Stimulated activated CD4-positive, alpha-beta T cell treated with anti-CD3 and anti-CD28 coated beads, Interleukin-4, amount 100 ng/mL, for 4 hours (primary cell): ENCODE results near the gene GDPD5.

ENCODE experiments used
- DNase-seq, 2 experiments: peaks; one replicate each; pipeline ENCODE4 v3.0.0-alpha.2; 2020

Gene GDPD5

DNA sequence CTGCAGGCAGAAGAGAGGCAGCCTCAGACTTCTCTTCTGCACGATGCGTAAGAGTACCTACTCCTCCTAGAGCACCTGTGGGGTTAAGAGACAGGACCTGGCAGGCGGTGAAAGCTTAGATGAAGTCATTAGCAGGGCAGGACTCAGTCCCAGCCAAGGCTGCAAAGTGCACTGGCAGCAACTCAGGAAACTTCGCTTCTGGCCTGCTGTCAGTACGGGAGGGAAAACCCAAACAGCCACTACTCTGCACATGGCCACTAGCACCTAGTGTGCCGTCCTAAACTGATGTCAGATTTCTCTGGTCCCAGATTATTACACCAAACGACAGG lies 84.0 kb downstream of the GDPD5 start:
- DNase-seq: no peak

DNA sequence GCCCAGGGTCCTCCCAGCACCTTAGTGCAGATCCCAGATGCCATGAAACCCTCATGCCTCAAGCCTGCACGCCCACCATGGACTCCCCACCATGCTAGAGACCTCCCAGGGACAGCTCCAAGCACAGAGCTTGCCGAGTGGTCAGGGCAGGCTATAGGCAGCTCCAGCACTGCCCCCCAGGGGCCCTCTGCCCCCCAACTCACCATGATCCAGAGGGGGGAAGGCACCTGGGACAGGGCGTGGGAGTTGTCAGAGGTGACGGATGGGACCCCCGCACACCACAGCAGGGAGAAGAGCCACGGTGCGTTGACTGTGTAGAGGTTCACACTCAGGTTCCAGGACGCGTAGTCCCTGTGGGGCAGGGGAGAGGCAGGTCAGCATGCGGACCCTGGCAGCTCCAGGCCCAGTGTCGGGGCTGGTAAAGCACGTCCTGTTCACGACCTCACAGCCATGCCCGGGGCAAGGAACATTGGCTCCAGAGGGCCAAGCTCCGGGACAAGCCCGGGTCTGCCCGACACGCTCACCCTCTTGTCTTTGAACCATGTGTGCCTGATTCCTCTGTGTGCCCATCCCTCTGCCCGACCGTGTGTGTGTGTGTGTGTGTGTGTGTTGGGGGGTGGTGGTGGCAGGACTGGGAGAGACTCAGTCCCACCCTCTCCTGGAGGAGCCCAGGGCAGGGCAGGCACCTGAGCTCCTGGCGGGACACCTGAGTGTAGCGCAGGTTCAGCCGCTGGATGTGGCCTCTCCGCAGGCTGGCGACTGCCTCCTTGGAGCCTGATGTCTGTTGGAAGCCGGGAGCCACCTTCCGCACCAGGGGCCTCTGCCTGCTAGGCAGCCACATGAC lies 84.6 kb downstream of the GDPD5 start:
- no peak for DNase-seq

DNA sequence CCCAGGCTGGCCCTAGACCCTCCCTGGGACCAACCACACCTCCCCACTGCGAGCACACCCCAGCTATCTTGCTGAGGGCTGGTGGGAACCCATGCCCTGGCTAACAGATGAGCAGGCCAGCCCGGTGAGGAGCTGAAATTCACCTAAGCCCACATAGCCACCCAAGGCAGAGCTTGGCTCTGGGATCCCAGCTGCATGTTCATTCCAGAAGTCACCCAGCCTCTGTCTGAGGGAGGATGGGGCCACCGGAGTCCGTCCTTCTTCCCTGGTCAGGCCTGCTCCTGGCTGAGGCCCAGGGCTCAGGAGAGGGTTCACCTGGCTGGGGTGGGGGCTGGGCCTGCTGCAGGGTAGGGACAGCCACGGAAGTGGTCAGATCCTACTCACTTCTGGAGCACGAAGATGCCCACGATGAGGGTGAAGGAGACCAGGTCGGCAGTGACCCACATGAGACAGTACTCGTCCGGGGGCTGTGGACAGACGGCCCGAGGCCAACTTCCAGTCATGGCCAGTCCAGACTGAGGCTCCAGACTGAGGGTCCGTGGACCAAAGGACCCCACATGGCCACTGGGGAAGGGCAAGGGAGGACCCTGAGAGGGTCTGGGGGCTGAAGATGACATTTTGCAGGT lies 86.1 kb downstream of the GDPD5 start:
- DNase-seq: no peak

DNA sequence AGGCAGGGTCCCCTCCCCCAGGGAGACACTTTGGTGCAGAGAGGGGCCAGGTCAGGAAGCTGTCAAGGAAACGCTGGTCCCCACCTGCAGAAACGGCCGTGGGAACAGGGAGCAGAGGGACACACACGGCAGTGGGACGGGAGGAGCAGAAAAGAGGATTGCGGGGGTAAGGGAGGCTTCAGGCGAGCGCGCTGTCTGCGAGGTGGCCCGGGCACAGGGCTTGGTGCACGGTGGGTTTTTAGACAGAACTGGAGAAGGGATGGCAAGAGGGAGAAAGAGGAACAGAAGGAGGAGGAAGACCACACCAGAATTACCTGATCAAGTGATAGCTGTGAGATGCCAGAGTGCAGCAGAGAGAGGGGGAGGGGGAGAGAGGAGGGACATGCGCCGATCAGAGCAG lies 86.7 kb downstream of the GDPD5 start:
- no peak for DNase-seq

DNA sequence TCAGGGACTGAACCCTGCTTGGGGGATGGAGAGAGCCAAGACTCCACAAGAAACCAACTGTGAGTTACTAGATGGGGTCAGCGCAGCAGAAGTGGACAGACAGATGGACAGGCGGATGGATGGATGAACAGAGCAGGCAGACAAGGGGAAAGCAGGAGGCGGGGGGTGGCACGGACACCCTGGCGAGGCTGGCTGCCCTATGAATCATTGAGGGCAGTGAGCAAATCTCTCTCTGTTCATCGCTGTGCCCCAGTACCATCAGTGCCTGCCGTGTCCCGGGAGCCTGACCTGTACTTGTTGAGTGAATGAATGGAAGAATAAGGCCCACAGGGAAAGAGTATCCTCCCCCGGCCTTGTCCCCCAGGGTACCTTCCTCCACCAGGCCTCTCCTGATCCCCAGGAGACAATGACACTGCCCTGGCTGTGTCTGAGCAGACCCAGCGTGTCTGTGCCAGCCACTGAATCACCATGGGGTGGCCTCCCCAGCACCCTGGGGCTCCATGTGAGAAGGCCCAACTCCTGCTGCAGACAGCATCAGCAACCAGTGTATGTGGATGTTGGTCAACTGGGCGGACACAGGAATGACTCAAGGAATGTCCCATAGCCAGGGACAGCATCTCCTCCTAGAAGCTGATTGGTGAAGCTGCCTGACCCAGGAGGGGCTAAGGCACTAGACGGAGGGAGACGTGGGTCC lies 87.6 kb downstream of the GDPD5 start:
- DNase-seq: no peak

DNA sequence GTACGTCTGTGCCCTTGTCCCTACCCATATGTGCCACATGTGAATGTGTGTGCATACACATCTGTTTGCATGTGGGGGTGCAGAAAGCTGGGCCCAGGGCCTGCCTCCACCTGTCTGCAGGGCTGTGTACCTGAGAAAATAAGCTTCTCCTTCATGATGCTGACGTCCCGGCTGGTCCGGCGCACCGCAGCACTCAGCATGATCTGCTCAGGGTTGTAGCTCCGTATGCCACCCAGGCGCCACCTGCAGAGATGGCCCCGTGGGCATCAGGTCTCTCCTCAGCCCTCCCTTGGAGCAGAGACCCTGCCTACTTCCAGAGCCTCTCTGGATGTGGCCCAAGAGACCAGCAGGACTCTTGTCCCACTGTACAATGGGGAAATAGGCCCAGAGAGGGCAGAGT lies 88.9 kb downstream of the GDPD5 start:
- no peak for DNase-seq

DNA sequence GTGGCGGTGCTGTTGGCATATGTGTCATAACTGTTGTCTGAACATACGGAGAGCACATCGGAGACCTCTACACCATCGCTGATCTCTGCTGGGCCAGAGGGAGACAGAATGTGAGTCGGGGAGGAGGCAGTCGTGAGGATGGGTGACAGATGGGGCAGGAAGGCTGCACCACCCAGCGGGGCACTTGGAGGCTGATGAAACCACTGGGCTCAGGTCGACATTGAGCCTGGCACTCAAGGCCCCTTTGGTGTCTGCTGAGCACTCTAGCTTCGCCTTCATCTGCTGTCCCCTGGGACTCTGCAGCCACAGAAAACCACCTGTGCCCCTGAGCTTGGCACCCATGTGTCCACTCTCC lies 90.2 kb downstream of the GDPD5 start:
- no peak for DNase-seq

DNA sequence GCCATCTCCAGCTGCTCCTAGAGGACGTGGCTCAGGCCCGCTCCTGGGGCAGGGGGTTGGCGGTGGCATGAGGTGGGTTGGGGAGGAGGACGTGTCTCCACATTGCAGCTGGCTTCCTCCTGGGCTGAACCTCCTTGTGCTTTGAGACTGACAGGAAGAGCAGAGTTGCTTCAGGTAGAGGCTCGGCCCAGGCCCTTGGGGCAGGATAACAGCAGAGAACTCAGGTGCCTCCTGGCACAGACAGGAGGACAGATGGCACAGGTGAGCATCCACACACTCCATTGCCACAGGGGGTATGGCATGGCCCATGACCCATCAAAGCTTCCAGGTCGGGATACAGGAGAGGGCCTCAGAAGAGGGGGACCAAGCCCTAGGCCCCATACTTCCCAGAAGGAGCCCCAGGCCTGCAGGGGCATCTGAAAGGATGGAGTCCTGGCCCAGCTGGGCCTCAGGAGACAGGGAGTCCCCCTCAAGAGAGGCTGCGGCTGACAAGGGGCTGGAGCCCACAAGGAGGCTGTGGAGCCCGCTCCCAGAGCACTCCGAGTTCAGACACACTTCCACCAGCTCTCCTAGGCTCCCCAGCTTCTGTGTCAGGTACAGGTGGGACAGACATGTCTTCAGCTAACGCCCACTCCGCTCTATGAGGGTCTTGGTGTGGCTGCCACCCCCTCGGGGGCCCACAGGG lies 90.7 kb downstream of the GDPD5 start:
- no peak for DNase-seq

DNA sequence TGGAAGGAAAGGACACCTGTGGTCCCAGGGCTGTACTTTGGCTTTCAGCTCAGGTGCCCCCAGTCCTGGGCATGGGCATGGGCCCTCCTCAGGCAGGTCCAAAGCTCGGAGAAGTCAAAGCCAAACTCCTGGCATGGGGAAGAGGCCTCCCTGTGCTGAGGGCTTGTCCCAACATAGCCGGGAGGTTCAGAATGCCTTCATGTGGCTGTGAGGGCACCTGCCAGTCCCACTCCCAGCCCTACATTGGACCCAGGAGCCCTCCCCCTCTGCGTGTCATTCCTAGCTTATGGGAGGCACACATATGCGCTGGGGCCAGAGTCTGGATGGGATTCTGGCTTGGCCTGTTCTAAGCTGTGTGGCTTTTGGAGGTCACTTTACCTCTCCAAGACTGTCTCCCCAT lies 91.7 kb downstream of the GDPD5 start:
- DNase-seq: no peak

DNA sequence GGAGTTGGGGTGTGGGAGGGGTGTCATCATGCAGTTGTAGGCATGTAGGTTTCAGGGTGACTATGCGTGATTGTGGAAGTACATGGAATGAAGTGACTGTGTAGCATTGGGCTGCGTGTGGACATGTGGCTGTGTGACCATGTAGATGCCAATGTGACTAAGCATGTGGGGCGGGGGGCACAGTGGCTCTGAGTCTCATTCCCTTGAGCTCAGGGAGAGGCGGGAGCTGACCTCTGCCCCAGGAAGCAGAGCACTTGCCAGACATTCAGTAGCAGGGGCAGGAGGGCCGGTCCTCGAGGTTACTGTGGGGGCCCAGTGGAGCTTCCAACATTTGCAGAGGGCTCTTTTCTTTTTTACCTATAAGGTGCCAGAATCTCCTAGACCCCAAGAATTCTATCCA lies 92.3 kb downstream of the GDPD5 start:
- no peak for DNase-seq

DNA sequence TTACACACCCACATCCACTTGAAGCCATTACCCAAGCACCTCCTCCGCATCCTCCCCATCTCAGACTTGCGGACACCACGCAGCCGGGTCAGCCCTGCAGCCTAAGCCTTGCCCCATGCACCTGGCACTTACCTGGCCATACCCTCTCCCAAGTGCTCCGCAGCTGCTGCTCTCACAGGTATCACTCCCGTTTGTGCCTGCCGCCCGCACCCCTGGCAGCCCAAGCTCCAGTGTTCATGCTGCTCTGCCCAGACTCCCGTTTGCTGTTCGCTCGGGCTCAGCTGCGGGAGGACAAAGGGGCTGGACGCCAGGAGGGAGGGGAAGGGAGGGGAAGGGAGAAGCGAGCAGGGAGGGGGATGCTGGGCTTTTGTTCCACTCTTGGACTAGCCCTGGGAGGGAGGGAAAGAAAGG lies 92.8 kb downstream of the GDPD5 start, which contains the start of gene KLHL35:
TSS of gene KLHL35 (minus strand) at position 293 of the 411 bp plus-strand sequence. CDS start 2,574 bp downstream, outside the sequence.
- no peak for DNase-seq

DNA sequence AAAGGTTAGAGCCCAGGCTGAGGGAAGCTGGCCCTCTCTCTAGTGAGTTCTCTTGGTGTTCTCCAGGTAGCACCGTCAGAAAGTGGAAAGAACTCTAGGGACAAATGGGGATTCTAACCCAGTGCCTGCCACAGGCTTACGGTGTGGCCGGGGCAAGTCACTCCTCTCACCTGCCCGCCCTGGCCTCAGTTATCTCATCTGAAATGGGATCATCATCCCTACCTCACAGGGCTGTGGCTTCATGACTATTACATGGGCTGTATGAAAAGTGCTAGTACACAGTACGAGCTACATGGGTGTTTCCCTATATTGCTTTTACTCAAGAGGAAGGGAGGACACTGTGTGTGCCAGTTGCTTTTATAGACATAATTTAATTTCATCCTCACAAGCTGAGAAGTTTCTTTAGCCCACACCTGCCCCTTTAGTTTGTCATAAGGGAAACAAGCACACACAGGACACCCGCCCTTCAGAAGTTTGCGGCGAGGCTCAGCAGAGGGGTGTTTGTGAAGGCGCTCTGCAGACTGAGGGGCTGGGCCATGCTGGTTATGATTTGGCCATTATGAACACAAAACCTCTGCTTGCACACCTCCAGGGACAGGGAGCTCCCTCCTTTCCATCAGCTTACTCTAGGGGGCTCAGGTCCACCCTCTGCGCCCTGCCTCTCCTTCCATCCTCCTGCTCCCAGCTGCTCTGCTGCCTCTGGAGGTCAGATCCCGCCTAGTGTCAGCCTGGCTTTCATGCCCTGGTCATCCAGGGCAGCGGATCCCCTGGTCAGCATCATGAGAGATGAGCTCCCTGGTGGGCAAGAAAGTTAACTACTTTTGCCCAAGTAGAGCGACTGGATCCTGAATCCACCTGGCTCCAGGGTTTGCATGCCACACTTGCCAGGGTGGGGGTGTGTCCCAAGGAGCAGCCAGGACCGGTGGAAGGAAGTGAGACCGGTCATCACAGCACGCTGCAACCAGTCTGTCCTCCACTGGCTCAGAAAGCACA lies 93.9 kb downstream of the GDPD5 start:
- DNase-seq: no peak

DNA sequence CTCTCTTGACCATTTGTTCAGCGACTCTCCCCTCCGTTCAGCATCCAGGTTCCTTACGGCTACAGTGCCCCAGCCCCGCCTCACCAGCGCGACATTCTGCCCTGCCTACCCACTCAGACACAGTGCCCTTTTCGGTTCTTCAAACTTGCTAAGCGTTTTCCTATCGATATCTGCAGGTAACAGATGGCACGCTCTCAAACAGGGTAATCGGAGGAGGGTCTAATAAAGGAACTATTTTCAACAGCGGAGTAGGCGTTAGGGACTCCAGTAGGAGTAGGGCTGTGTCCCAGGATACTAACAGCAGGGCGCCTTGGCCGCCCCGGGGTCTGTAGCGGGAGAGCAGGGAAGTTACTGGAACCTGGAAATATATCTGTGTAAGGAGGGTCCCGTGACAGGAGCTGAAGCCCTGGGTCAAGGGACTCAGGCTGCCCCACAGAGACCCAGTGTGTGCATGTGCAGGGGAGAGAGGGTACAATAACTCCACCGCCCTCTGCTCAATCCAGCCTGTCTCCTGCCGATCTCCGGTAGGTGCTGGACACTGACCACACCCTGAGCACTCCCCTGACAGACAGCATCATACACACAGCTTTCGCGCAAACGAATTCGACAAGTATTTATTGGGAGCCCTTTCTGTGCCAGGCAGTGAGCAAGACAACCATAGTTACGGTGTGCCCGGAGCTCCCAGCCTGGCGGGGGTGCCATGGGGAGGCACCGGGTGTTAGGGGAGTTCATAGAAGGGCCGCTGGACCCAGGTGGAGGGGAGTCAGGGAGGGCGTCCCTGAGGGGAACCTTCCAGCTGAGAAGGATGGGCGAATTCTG lies 94.8 kb downstream of the GDPD5 start:
- no peak for DNase-seq

DNA sequence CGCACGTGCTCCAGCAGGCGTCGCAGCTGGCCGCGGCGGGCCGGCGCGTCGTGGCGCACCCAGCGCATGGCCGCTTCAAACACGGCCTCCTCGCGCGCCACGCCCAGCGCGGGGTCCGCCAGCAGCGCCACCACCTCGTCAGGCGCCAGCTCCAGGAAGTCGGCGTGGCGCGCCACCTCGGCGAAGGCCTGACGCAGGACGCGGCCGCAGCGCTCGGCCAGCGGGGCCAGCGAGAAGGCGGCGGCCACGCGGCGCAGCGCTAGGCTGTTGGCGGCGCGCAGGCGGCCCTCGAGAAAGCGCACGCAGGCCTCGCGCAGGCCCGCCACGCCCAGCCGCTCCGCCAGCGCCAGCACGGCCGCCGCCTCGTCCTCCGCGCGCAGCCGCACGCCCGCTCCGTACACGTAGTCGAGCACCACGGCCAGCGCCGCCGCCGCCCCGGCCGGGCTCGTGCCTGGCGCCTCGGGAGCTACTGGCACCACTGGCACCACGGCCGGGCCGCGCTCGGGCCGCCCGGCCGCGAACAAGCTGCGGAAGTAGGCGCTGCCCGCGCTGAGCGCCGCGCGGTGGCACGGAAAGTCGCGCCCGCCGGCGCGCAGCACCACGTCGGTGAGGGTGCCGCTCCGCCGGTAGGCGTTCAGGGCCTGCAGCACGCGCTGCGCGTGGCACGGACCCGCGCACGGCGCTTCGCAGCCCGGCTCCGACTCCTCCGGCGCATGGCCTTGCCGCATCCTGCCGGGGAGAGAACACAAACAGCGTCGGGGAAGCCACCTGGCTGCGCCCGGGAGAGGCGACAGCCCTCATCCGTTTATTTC lies 95.6 kb downstream of the GDPD5 start:
- DNase-seq: peak; percentile 56 to 57

DNA sequence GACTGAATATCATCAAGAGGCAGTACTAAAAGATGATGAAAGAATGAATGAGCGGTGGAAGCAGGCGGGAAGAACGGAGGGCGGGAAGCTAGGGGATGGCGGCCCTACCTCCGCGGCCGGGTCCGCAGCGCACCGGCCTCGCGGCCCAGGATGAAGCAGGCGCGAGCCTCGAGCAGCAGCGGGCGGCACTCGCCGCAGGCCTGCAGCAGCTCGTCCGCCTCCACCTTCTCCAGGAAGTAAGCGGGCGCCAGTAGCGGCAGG lies 96.2 kb downstream of the GDPD5 start:
- DNase-seq: no peak

DNA sequence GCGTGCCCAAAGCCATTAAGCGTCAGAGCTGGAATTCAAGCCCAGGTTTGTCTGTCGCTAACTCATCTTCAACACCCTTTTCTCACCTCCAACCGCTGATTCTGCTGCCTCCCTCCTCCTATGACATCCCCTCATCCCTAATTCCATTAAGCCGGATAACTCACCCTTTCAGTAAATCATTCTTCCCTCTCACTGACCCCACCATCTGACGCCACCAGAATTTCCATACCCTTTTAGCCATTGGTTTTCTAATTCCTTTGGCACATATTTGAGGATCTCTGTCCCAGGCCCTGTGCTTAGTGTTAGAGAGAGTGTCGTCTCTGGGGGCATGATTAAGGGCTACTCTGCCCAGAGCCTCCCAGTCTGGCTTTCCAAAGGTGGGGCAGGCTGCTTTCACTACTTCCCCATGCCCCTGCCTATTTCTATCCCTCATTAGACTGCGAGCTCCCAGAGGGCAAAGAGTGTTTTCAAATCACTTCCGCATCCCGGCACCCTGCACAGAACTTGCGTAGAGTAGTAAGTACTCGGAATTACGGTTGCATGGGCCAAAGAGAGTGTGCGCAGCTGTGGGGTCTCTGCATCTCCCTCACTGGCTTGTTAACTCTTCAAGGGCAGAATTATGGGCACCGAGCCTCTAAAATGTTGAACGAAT lies 96.6 kb downstream of the GDPD5 start:
- DNase-seq: no peak

DNA sequence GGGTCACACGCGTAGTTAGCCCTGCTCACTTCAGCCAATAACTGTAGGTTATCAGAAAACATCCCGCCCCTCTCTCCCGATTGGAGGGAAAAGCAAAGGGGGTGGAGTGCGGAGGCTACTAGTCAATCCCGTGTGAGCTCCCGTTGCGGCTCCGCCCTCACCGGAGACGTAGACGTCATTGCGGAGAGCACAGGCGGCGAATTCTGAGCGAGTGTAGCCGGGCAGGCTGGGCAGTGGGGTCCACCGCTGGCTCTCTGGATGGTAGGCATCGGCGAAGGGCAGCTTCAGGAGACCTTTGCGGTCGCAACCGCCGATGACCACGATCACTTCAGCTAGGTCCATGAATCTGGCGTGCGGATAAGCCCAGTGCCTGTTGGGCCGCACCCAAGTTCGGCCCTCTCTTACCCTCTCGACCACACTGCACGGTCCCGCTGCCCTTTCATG lies 97.4 kb downstream of the GDPD5 start:
- DNase-seq: peak; percentile 63 to 80

DNA sequence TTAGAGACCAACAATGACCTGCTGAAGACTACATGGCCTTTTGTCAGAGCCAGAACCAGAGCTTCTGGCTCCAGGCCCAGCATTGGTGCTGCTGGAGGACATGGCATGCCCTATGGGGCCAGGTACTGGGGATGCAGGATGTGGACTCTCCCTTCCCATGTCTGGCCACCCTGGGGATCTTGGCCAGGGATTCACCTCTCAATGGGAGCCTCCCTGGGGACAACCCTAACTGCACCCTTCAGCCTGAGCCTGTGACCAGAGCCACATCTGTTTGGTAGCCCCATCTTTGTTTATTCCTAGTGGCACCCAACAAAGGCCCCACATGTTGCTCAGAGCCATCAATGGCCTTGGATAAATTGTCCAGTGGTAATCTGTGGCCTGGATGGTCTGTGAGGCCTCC lies 98.6 kb downstream of the GDPD5 start:
- DNase-seq: no peak

DNA sequence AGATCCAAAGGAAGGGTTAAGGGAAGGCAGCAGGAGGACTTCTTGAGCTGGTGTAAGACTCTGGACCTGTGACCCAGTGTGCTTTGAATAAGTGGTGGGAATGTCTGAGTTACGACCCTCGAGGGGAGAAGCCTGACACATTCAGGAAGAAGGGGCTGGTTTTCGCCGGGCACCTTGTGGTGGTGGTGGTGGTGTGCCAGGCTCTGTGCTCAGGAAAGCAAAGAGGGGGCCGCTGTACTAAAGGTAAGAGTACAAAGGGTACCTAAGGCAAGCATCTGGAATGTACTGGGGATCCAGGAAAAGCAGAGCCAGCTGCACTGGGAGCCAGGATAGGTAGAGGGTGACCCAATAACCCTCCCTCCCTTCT lies 99.0 kb downstream of the GDPD5 start:
- DNase-seq: no peak

DNA sequence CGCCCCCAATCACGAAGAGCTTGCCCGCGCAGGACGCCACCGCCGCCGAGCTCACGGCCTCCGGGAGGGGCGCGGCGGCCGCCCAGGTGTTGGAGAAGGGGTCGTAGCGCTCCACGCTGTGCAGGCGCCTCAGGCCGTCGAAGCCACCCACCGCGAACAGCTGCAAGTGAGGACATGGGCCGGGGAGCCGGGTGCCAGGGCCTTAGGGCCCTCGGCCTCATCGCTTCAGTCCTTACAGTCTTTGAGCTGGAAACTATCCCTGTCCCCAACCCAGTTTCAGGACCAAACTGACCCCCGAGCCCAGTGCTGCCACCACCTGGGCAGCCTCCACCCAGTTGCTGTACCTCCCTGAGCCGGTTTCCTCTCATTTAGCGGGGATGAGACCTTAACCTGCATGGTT lies 100.3 kb downstream of the GDPD5 start:
- no peak for DNase-seq
